HG03558 (cell line): ENCODE measurements around the gene MCTP2.
"Not testable (repeated sequence)": the region's sequence is repeated elsewhere in the genome, so short reads cannot be mapped to it uniquely, and the experiment has no call there.

Experiments used
- ATAC-seq: cut with Tn5 transposase; IDR thresholded peaks from one replicate; pipeline ENCODE4 v1.9.1; 2021; ENCODE audit warnings: moderate number of reproducible peaks; ENCODE audit not compliant: unreplicated experiment; ENCODE audit errors: extremely low read depth

The MCTP2 gene

GRCh38 chr15:94234300-94234699 lies 2.9 kb downstream of the MCTP2 start:
- ATAC-seq = no peak

GRCh38 chr15:94235041-94235440 lies 3.7 kb downstream of the MCTP2 start:
- ATAC-seq = no peak

GRCh38 chr15:94235646-94236045 lies 4.3 kb downstream of the MCTP2 start:
- no peak for ATAC-seq

GRCh38 chr15:94236608-94237007 lies 5.2 kb downstream of the MCTP2 start:
- no peak for ATAC-seq

GRCh38 chr15:94237903-94238302 lies 6.5 kb downstream of the MCTP2 start:
- no peak for ATAC-seq

- ATAC-seq = peak; percentile 67
These were observed 7.3 kb downstream of the MCTP2 start for GRCh38 chr15:94238539-94239118.

- ATAC-seq = no peak
These were observed 8.1 kb downstream of the MCTP2 start for GRCh38 chr15:94239474-94239873.

GRCh38 chr15:94240480-94240879 lies 9.1 kb downstream of the MCTP2 start:
- no peak for ATAC-seq

GRCh38 chr15:94242257-94242656 lies 10.9 kb downstream of the MCTP2 start:
- ATAC-seq = no peak

- not testable (repeated sequence) for ATAC-seq
These were observed 11.6 kb downstream of the MCTP2 start for GRCh38 chr15:94243003-94243402.

GRCh38 chr15:94243418-94243817 lies 12.1 kb downstream of the MCTP2 start:
- ATAC-seq = no peak

- ATAC-seq = no peak
These were observed 14.7 kb downstream of the MCTP2 start for GRCh38 chr15:94246016-94246415.

- ATAC-seq = no peak
These were observed 16.7 kb downstream of the MCTP2 start for GRCh38 chr15:94247789-94248638.

- no peak for ATAC-seq
These were observed 19.4 kb downstream of the MCTP2 start for GRCh38 chr15:94250801-94251200.

GRCh38 chr15:94252223-94252766 lies 20.9 kb downstream of the MCTP2 start:
- ATAC-seq = no peak

GRCh38 chr15:94252906-94253491 lies 21.6 kb downstream of the MCTP2 start:
- no peak for ATAC-seq

GRCh38 chr15:94253742-94254141 lies 22.4 kb downstream of the MCTP2 start:
- peak; percentile 33 for ATAC-seq

GRCh38 chr15:94255540-94255939 lies 24.2 kb downstream of the MCTP2 start:
- no peak for ATAC-seq

GRCh38 chr15:94256511-94256910 lies 25.1 kb downstream of the MCTP2 start:
- no peak for ATAC-seq

GRCh38 chr15:94257776-94258175 lies 26.4 kb downstream of the MCTP2 start:
- ATAC-seq = not testable (repeated sequence)

- peak; percentile 37 for ATAC-seq
These were observed 26.9 kb downstream of the MCTP2 start for GRCh38 chr15:94258246-94258645.
